HG03558 (cell line): ENCODE data around the gene PTPRB.
A peak's percentile ranks its signal among the peaks of the same experiment; 100 is the strongest.

Source experiments
- ATAC-seq: cut with Tn5 transposase; IDR thresholded peaks from one replicate; pipeline ENCODE4 v1.9.1; 2021; ENCODE audit warnings: moderate number of reproducible peaks; ENCODE audit not compliant: unreplicated experiment; ENCODE audit errors: extremely low read depth

Gene PTPRB

DNA sequence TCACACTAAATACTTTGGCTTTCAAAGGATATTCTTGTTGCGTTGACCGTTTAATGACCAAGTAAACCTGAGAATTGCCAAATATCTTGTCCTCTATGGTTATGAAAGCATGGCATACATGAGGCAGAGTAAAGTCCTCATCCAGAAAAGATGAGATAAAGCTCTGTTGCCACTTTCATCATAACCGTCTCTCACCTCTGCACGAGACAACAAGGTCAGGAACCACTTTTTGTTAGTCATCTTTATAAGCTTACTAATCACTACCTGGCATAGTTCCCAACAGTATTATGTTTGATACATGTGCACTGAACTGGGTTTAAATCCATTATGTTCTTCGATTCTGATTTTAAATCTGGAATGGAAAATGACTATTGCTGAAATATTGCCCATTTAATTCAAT is 31.3 kb downstream of the PTPRB start:
- no peak for ATAC-seq

DNA sequence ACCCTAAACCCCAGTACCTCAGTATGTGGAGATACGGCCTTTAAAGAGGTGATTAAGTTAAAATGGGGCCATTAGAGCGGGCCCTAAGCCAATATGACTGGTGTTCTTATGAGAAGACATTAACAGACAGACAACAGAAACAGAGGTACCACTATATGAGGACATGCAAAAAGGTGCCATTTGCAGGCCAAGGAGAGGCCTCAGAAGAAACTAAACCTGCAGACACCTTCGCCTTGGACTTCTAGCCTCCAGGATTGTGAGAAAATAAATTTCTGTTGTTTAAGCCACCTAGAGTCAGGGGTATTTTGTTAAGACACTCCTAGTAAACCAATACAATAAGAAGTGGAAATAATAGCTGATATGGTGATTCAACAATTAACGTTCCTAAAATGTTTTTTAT is 32.6 kb downstream of the PTPRB start:
- no peak for ATAC-seq

DNA sequence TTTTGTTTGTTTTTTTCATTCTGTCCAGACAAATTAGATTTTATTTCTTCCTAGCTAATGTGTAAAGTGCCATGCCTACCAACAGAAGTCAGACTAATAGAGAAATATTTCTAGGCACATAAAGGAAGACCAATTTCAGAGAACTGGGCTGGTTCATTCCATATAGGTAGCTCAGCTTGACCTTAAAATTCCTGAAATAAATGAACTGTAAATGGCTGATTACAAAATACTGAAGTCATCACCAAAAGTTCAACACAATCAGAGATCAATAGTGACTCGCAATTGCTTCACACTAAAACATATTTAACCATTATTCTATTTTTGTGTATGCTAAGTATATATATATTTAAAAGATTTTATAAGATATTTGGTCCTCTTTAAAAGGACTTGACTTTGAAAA is 34.2 kb downstream of the PTPRB start:
- ATAC-seq = no peak

DNA sequence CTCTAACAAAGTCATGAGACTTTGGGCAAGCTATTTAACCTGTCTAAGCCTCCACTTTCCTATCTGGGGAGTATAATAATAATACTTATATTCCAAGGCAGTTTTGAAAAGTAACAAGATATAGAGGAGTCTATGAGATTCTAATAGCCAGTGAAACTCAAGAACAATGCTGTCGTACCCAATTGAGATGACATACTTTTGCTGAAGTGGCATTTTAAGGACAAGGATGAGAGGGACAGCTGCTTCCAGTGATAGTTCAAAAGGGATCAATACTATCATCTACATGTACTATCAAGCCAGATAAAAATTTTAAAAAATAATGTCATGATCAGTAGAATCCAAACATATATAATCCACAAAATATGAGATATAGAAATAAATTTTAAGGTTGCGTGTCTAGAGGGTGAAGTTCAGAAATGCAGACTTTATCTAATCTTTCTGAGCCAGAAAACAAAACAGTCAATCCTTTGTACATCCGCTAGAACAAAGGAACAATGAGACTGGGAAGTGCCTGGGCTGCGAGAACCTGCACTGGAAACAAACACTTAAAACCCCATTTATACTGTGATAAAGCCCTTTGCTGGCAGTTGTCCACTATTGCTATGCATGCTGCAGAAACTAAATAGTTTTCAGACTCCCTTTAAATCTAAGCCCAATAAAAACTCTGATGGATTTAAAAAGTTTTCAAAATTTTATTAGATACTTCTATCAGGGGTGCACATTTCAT is 38.6 kb downstream of the PTPRB start:
- no peak for ATAC-seq

DNA sequence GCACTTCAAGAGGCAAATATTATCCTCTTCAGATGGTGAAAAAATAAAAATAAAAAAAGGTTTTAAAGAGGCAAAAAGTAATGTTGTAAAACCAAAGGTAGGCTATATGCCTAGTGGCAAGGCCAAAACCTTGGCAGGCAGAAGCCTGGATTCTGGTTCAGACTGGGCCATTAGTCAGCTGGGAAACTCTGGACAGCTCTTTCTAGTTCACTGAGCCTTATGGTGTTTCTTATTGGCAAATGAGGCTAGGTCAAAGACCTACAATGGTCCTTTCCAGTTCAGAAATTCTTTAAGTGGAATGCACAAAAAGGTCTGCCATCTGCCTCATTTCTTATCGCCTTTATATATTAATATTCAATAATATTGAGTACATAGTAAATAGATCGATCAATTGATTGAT is 44.6 kb downstream of the PTPRB start:
- no peak for ATAC-seq

DNA sequence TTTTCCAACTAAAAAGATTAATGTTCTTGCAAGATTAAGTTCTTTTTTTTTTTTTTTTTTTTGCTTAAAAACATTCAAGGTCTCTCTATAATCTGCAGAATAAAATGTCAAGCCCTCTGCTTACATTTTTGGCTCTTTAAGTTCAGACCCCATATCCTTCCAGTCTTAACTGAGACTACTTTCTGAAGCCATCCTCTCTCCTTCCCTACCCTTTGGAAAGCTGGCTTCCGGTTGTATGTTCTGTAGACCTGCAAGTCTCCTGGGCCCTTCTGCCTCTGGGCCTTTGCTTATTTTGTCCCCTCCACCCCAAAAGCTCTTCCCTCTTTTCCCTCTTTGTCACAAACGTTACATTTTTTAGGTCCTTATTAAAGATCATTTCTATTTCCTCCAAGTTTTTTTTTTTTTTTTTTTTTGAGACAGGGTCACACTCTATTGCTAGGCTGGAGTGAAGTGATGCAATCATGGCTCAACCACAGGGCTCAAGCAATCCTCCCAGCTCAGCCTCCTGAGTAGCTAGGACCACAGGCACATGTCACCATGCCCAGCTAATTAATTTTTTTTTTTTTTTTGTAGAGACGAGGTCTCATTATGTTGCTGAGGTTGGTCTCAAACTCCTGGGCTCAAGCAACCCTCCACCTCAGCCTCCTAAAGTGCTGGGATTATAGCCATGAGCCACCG is 46.5 kb downstream of the PTPRB start:
- no peak for ATAC-seq

DNA sequence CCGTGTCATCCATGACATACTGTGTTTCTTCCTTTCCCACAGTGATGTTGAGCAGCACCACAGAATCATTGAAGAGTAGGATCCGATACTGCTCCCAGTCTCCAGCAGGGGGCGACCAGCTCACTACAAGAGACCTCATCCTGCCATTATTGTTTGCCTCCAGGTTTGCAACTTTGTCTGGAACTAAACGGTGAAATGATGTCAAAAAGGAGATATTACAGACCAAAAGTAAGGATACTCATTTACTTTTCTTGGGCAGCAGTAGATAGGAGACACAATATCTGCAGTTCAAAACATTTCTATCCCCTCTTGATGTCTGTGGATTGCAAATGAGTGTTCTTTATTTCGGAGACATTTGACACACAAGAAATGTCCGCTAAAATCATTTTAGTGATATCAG is 47.2 kb downstream of the PTPRB start:
- peak; percentile 78 for ATAC-seq

DNA sequence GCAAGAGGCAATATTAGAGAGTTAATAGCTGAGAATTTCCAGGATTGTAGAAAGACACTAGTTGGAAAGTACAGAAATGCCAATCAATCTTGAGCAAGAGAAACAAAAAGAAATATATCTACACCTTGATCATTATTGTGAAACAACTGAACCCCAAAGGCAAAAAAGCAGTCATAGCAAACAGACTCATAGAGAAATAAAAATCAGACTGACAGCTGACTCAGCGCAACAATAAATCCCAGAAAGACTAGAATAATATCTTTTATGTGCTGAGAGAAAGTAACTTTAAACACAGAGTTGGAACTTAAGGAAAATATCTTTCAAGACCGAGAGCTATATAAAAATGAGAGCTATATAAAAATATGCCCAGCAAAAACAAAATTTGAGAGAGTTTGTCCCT is 52.9 kb downstream of the PTPRB start:
- no peak for ATAC-seq

DNA sequence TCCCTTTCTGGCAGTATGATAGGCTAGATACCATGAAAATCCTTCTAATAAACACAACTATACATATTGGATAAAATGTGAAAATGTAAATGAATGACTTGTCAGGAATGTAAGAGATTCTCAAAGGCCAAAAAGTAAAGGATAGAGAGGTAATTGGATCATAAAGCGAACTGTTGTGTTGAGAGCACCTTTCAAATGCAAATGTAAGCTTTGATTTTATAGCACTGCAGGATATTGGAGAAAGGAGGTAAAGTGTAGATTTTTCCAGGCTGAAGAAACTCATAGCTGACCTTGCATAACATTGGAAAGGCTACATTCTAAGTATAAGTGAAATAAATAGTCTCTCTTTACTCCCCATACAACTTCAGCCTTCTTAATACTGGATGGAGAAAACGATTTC is 54.0 kb downstream of the PTPRB start:
- no peak for ATAC-seq

DNA sequence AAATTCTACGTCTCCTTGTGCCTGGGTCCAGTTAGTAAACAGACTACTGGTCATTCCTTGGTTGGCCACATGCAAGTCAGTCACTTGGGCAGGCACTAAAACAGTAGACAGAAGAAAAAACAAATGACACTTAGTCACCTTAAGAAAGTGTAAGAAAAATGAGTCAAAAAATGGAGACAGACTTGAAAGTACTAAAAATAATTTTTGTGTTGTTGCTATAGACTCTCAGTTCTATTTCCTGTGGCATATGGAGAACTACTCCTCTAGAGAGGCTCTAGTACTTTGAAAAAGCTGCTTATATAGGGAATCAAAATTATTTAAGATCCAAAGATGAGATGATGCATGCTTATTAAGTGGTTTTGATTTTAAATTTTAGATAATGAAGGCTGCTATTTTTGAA is 56.0 kb downstream of the PTPRB start:
- peak; percentile 57 for ATAC-seq

DNA sequence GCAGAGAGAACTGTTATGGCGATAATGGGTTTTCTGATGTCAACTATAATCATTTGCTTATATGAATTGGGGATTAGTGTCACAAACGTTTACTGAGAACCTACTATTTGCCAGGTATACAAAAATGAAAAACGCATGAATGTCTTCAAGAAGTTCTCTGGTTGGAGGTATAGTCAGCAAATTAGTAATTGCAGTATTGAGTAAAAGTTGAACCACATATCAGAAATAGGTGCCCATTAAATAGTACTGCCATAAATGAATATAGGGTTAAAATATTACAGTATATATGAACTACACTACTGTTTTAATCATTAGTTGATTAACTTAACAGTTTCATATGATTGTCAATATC is 60.0 kb downstream of the PTPRB start:
- no peak for ATAC-seq

DNA sequence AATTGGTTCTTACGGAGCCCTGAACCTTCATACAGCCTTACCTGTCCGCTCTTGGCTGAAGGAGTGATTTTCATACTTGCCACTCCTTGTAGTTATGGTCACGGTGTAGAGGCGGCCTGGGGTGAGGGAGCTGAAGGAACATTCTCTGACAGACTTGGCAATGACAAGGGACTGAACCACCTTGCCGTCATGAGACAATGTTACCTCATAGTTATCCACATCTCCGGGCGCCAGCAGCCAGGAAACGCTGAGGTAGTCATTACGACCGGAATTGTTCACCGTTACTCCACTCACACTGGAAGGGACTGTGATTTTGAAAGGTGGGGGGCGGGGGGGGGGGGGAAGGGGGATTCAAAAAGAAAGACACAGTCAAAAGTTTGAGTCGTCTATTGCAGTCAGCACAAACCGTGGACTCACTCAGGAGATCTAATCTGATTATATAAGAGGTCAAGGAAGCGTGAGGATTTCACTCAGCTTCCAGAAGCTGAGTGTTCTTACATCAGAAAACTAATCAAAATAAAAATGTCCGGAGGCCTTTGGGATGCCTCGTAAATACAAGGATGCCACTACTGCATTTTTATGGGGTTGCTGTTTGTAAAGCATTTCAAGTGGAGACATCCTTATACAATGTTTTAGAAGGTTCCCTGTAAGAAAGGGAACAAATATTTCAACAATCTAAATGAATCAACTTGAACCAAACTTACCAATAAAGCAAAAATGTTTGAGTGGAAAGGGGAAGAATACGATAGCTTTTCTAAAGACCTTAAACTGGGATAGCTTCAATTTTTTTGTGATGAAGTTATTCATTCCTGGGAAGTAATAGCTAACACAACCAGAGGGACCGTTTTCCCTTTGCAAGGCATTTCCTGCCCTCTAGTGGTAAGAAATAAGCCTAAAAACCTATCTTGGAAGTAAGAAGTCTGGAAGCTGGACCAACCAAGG is 60.6 kb downstream of the PTPRB start:
- no peak for ATAC-seq

DNA sequence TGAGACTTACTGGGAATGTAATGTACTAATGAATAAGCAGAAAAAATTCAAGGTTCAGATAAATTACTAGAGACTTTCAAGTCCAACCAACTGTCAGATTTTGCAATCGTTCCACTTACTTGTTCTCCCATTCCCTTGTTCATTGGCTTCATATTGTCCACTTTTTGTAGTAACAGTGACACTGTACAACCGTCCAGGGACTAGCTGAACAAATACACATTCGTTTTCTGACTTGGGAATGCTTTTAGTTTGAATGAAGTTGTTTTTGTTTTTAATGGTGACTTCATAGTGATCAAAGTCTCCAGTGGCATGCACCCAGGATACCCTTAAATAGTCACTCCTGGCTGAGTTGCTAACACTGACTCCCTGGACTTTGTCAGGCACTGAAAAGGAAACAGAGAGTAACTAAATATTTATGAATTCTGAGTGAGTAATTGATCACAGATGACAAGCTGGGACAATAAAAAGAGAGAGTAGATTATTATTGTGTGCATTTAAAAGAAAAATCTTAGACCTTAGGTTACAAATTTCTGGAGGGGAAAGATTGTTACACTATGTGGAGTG is 65.4 kb downstream of the PTPRB start:
- no peak for ATAC-seq

DNA sequence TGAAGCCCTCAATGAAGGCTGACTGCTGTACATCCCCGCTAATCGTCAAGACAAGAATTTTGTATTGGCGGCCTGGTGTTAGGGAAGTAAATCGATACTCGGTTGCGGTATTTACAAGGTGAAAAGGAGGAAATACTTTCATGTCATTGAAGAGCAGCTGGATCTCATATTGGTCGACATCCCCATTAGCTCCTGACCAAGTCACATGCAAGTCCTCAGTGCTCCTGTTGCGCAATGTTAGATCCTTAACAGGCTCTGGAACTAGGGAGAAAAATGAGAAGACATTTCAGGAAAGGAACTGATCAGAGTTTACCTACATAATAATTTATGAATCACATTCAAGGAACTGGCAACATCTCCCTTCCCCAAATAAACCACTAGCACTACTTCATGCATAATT is 66.2 kb downstream of the PTPRB start:
- ATAC-seq = no peak

DNA sequence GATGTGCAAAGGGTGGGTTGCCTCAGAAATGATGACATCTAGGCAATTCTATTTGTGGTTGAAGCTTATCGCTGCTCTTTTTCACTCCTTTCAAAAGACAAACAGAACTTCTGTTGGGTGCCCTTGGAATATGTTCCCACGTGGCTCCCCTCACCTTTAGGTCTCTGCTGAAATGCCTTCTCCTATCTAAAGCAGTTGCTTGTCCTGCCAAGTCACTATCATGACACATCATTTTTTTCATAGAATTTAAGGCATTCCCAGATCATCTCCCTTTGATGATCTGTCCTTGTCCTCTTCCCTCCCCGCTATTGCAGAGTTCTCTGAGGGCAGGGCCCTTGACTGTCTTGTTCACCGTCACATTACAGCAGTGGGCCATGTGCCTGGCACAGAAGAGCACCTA is 75.7 kb downstream of the PTPRB start:
- ATAC-seq = no peak

DNA sequence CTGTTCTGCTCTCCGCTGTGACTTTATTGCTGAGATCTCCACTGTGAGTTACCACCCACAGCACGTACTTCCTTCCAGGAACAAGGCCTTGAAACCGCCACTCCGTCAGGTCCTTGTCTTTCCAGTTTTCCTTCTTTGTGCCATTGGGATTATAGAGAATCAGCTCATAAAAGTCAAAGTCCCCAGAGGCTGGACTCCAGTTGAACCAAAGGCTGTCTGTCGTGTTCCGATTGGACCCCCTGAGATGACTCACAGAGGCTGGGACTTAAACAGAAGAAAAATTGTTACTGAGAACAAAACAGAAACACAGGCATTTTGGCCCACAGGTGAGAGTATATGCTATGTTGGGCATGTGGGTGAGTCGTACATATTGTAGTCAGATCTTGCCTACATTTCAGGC is 76.6 kb downstream of the PTPRB start:
- ATAC-seq = no peak

DNA sequence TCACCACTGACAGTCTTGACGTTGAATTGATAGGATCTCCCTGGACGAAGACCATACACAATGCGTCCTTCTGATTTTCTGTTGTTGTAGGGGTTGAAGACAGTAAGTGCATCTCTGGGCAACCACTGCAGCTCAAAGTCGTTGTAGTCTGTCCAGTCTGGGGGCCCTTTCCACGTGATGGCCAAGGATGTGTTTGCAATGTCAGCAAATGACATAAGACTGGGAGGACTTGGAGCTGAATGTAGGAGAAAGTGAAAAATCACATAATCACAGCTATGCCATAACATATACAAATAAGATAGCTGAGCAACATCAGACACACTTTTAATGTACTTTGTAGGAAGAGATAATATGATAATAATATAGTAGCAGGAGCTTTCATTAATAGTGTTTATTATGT is 77.8 kb downstream of the PTPRB start:
- no peak for ATAC-seq

DNA sequence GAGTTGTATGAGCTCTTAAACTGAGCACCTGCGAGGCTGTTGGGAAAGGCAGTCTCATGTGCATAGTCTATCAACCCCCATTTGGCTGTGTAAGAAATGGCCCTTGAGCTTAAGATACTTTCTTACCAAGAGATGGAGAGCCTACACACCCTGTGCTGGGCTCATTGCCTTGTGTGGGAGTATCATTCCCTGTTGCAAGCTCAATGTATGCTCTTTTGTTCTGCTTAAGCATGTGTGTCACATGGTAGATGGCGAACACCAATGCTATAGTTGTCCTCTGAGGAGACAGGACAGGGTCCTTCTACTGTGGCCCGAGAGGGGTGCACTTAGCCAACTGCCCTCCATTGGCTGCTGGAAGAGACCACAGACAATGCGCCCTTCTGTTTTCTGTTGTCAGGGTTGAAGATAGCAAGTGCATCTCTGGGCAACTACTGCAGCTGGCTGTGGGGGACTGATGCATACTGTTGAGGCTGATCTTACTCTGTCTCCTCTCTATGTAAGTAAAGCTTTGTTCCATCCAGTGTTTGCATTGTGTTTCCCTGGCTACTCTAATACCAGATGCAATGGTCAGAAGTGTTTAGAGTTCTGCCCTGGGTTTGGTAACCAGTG is 79.5 kb downstream of the PTPRB start:
- ATAC-seq = no peak

DNA sequence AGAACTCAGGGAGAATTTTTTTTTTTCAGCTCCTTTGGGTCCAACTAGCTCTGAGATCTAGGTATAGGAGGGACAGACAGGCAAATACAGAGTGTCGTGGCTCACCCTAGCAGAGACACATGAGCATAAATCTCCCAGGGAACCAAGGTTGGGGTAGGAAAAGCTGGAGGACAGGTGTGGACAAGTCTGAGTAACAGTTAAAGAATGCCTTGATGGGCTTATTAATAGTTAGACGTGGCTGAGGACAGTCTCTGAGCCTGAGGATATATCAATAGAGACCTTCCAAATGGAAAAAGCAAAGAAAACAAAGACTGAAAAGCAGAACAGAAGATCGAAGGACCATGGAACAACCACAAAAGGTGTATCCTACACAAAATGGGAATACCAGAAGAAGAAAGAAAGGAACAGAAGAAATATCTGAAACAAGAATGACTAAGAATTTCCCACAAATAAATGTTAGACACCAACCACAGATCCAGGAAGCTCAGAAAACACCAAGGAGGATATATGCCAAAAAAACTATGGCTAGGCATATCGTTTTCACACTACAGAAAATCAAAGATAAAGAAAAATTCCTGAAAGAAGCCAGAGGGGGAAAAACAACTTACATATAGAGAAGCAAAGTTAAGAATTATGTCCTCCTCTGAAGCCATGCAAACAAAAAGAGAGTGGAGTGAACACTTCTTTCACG is 80.9 kb downstream of the PTPRB start:
- no peak for ATAC-seq

DNA sequence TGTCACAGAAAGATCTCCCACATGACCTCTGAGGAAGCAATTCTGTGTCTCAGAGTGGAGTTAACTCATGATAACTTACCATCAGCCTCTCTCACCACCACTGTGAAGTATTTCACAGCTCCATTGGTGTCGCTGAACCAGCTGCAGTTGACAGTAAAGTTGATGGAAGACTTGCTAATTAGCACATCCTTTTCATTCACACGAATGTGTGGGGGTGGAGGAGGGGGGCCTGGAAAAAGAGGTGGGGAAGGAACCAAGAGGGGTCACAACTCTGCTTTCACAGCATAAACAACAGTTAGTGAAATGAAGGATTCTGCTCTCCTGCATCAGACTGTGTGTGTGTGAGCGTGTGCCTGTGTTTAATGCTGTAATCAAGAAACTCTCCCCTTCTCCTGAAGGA is 82.1 kb downstream of the PTPRB start:
- ATAC-seq = no peak
